Peyer's patch (tissue), 4 donors: ENCODE measurements around the gene TRAPPC4.

ENCODE experiments used
- CTCF ChIP-seq, 6 experiments: fragments of 450-650 bp in 4 of 6; fragments of 200-600 bp in 2 of 6; sonication (generic) in 1 of 6; IDR thresholded peaks; one replicate each; pipeline ENCODE4 v1.5.1; 2017 to 2019; ENCODE audit warnings: antibody characterized with exemption in 6 of 6, mild to moderate bottlenecking in 3 of 6, moderate library complexity in 1 of 6
- POLR2A ChIP-seq, 2 donors: fragments of 450-650 bp; IDR thresholded peaks; one replicate each; pipeline ENCODE4 v1.5.1; 2017; ENCODE audit warnings: antibody characterized with exemption in 2 of 2, mild to moderate bottlenecking in 2 of 2, moderate library complexity in 2 of 2

GRCh38 chr11:119034813-119035212, 16.2 kb downstream of the TRAPPC4 start:
- TF ChIP-seq CTCF (IDR thresholded peaks at IDR 0.05) (no peak), POLR2A (IDR thresholded peaks at IDR 0.05) (no peak)
